ENCODE data around the gene FFAR3. TPM values are rescaled to one million over a fixed set of nuclear protein-coding genes. Genes with fewer than 3 reads are reported as not detected.

FFAR3 gene
- total and polyA plus RNA-seq, 4 donors, result 0.33 TPM; not detected in 3

DNA sequence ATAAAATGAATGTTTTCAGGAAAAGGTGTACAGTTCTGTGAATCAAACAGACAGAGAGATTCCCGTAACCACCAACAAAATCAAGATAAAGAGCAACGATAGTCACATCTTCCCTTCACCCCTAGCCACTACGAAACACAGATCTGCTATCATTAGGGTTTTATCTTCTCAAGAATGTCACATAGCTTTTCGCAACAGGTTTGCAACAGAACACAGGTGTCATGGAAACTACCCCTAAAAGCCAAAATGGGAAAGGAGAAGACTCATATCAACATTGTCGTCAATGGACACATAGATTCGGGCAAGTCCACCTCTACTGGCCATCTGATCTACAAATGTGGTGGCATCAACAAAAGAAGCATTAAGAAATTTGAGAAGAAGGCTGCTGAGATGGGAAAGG is 23.7 kb downstream of the FFAR3 start:
- Histone ChIP-seq H3K9me3 (ENCODE audit: control insufficient read depth in 4 of 4, low read length in 3 of 4) (no peaks in the 10 kb centered on the region), H3K4me1 (ENCODE audit: control insufficient read depth in 4 of 4, insufficient read depth in 4 of 4, low read length in 3 of 4) (peaks cover 0 to 5% (median under 1%) of the 10 kb centered on the region in 4 donors), H3K4me3 (ENCODE audit: low read depth in 1 of 3, low read length in 3 of 3) (no peak overlapping the region), H3K36me3 (ENCODE audit: control insufficient read depth in 4 of 4, insufficient read depth in 3 of 4, low read depth in 1 of 4, low read length in 3 of 4) (no peaks in the 10 kb centered on the region), H3K27me3 (ENCODE audit: control insufficient read depth in 4 of 4, insufficient read depth in 4 of 4, low read length in 3 of 4) (no peaks in the 10 kb centered on the region), H3K27ac (ENCODE audit: low read depth in 1 of 2, low read length in 2 of 2) (no peak overlapping the region), H3K9ac (ENCODE audit: low read depth in 1 of 2, low read length in 2 of 2) (no peak overlapping the region)
- TF ChIP-seq GABPA (IDR thresholded peaks at IDR 0.05 in 1 of 2, conservative IDR thresholded peaks at IDR 0.05 in 1 of 2) (no peak), EGR1 (IDR thresholded peaks at IDR 0.05; ENCODE audit: low read depth in 2 of 2) (no peak), FOXA1 (IDR thresholded peaks at IDR 0.05) (no peak), RAD21 (IDR thresholded peaks at IDR 0.05) (no peak), RXRA (IDR thresholded peaks at IDR 0.05) (no peak), FOXA2 (IDR thresholded peaks at IDR 0.05) (no peak), HNF4G (IDR thresholded peaks at IDR 0.05) (no peak), JUND (IDR thresholded peaks at IDR 0.05) (no peak), SP1 (IDR thresholded peaks at IDR 0.05) (no peak), NR2F2 (IDR thresholded peaks at IDR 0.05) (no peak), HNF4A (conservative IDR thresholded peaks at IDR 0.05) (no peak), TAF1 (conservative IDR thresholded peaks at IDR 0.05) (no peak), YY1 (IDR thresholded peaks at IDR 0.05) (no peak)
- TF ChIP-seq, protein P1, sequence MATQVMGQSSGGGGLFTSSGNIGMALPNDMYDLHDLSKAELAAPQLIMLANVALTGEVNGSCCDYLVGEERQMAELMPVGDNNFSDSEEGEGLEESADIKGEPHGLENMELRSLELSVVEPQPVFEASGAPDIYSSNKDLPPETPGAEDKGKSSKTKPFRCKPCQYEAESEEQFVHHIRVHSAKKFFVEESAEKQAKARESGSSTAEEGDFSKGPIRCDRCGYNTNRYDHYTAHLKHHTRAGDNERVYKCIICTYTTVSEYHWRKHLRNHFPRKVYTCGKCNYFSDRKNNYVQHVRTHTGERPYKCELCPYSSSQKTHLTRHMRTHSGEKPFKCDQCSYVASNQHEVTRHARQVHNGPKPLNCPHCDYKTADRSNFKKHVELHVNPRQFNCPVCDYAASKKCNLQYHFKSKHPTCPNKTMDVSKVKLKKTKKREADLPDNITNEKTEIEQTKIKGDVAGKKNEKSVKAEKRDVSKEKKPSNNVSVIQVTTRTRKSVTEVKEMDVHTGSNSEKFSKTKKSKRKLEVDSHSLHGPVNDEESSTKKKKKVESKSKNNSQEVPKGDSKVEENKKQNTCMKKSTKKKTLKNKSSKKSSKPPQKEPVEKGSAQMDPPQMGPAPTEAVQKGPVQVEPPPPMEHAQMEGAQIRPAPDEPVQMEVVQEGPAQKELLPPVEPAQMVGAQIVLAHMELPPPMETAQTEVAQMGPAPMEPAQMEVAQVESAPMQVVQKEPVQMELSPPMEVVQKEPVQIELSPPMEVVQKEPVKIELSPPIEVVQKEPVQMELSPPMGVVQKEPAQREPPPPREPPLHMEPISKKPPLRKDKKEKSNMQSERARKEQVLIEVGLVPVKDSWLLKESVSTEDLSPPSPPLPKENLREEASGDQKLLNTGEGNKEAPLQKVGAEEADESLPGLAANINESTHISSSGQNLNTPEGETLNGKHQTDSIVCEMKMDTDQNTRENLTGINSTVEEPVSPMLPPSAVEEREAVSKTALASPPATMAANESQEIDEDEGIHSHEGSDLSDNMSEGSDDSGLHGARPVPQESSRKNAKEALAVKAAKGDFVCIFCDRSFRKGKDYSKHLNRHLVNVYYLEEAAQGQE (IDR thresholded peaks at IDR 0.05), result no peak
- TF ChIP-seq, protein P2, sequence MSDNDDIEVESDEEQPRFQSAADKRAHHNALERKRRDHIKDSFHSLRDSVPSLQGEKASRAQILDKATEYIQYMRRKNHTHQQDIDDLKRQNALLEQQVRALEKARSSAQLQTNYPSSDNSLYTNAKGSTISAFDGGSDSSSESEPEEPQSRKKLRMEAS (IDR thresholded peaks at IDR 0.05), result no peak
- TF ChIP-seq, protein P3, sequence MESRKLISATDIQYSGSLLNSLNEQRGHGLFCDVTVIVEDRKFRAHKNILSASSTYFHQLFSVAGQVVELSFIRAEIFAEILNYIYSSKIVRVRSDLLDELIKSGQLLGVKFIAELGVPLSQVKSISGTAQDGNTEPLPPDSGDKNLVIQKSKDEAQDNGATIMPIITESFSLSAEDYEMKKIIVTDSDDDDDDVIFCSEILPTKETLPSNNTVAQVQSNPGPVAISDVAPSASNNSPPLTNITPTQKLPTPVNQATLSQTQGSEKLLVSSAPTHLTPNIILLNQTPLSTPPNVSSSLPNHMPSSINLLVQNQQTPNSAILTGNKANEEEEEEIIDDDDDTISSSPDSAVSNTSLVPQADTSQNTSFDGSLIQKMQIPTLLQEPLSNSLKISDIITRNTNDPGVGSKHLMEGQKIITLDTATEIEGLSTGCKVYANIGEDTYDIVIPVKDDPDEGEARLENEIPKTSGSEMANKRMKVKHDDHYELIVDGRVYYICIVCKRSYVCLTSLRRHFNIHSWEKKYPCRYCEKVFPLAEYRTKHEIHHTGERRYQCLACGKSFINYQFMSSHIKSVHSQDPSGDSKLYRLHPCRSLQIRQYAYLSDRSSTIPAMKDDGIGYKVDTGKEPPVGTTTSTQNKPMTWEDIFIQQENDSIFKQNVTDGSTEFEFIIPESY (IDR thresholded peaks at IDR 0.05), result no peak
- TF ChIP-seq, protein P4, sequence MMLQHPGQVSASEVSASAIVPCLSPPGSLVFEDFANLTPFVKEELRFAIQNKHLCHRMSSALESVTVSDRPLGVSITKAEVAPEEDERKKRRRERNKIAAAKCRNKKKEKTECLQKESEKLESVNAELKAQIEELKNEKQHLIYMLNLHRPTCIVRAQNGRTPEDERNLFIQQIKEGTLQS (IDR thresholded peaks at IDR 0.05), result no peak
- TF ChIP-seq, protein P5, sequence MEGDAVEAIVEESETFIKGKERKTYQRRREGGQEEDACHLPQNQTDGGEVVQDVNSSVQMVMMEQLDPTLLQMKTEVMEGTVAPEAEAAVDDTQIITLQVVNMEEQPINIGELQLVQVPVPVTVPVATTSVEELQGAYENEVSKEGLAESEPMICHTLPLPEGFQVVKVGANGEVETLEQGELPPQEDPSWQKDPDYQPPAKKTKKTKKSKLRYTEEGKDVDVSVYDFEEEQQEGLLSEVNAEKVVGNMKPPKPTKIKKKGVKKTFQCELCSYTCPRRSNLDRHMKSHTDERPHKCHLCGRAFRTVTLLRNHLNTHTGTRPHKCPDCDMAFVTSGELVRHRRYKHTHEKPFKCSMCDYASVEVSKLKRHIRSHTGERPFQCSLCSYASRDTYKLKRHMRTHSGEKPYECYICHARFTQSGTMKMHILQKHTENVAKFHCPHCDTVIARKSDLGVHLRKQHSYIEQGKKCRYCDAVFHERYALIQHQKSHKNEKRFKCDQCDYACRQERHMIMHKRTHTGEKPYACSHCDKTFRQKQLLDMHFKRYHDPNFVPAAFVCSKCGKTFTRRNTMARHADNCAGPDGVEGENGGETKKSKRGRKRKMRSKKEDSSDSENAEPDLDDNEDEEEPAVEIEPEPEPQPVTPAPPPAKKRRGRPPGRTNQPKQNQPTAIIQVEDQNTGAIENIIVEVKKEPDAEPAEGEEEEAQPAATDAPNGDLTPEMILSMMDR (IDR thresholded peaks at IDR 0.05; ENCODE audit: low read depth, low read length, missing input control), result no peak
- no peak for DNase-seq (ENCODE audit: low spot score)
- WGBS, result 91% methylated on average over 6 of the region's 6 CpGs
